GM23338 (cell line): ENCODE data around the gene NELL2. TPM values are rescaled to one million over a fixed set of nuclear protein-coding genes. Genes with fewer than 3 reads are reported as not detected.

ENCODE experiments used
- ATAC-seq: fragments of 200-7000 bp; cut with Tn5 transposase; 3 replicates; pipeline ENCODE4 v1.9.1; 2020
- DNase-seq: peaks from one replicate; pipeline ENCODE4 v3.0.0-alpha.2; 2015; ENCODE audit warnings: low spot score
- H2AFZ ChIP-seq: fragments of 200-600 bp; sonication (generic); 2 replicates; pipeline ENCODE4 v1.8.0; 2016; ENCODE audit warnings: antibody characterized with exemption, mild to moderate bottlenecking, moderate library complexity
- H3F3A ChIP-seq: fragments of 200-600 bp; sonication (generic); replicated peaks from 2 replicates; pipeline ENCODE4 v1.8.0; 2017; ENCODE audit warnings: antibody characterized with exemption, mixed run types, low read depth
- H3K27ac ChIP-seq: fragments of 200-600 bp; sonication (generic); 2 replicates; pipeline ENCODE4 v1.6.1; 2016; ENCODE audit warnings: low read depth
- H3K27me3 ChIP-seq: fragments of 200-600 bp; sonication (generic); 2 replicates; pipeline ENCODE4 v1.8.0; 2016; ENCODE audit warnings: mild to moderate bottlenecking, mixed run types, moderate library complexity; ENCODE audit not compliant: insufficient read depth
- H3K36me3 ChIP-seq: fragments of 200-600 bp; sonication (generic); 2 replicates; pipeline ENCODE4 v1.8.0; 2016; ENCODE audit warnings: mild to moderate bottlenecking; ENCODE audit not compliant: insufficient read depth
- H3K4me1 ChIP-seq: fragments of 200-600 bp; sonication (generic); 2 replicates; pipeline ENCODE4 v1.8.0; 2016; ENCODE audit warnings: mild to moderate bottlenecking, moderate library complexity; ENCODE audit not compliant: insufficient read depth
- H3K4me2 ChIP-seq: fragments of 200-600 bp; sonication (generic); 2 replicates; pipeline ENCODE4 v1.7.1; 2017; ENCODE audit warnings: mixed run types
- H3K4me3 ChIP-seq: fragments of 200-600 bp; sonication (generic); 2 replicates; pipeline ENCODE4 v1.6.1; 2016; ENCODE audit warnings: mixed run types
- H3K79me2 ChIP-seq: fragments of 200-600 bp; sonication (generic); replicated peaks from 2 replicates; pipeline ENCODE4 v1.8.0; 2017; ENCODE audit warnings: mild to moderate bottlenecking; ENCODE audit not compliant: insufficient read depth
- H3K9me2 ChIP-seq: fragments of 200-600 bp; sonication (generic); 2 replicates; pipeline ENCODE4 v1.8.0; 2017; ENCODE audit not compliant: insufficient read depth
- H4K20me1 ChIP-seq: fragments of 200-600 bp; sonication (generic); replicated peaks from 2 replicates; pipeline ENCODE4 v1.8.0; 2017; ENCODE audit warnings: mild to moderate bottlenecking; ENCODE audit not compliant: insufficient read depth
- H3K27ac Mint-ChIP-seq: 2 replicates; pipeline ENCODE4 v1.8.0; 2020; ENCODE audit warnings: inconsistent platforms, mild to moderate bottlenecking, moderate library complexity, mixed read lengths
- H3K27me3 Mint-ChIP-seq: 3 replicates; pipeline ENCODE4 v1.8.0; 2022; ENCODE audit warnings: low read depth, mild to moderate bottlenecking, moderate library complexity, mixed read lengths, inconsistent platforms; ENCODE audit not compliant: insufficient read depth, poor library complexity
- H3K36me3 Mint-ChIP-seq: 3 replicates; pipeline ENCODE4 v1.8.0; 2021; ENCODE audit warnings: low read depth, mild to moderate bottlenecking, inconsistent platforms, moderate library complexity, mixed read lengths
- H3K4me1 Mint-ChIP-seq: 3 replicates; pipeline ENCODE4 v1.8.0; 2020; ENCODE audit warnings: mild to moderate bottlenecking, inconsistent platforms, mixed read lengths
- H3K4me3 Mint-ChIP-seq: 3 replicates; pipeline ENCODE4 v1.8.0; 2021; ENCODE audit warnings: moderate library complexity, mild to moderate bottlenecking, inconsistent platforms, mixed read lengths
- H3K9me3 Mint-ChIP-seq: 3 replicates; pipeline ENCODE4 v1.8.0; 2020; ENCODE audit warnings: moderate library complexity, mild to moderate bottlenecking, inconsistent platforms, mixed read lengths
- CREB1 ChIP-seq: fragments of 250-450 bp; sonication (Bioruptor Pico); IDR thresholded peaks from 2 replicates; pipeline ENCODE4 v1.5.0; 2020; ENCODE audit warnings: low read depth, mild to moderate bottlenecking, moderate library complexity
- CTCF ChIP-seq, 2 experiments: fragments of 200-600 bp in 1 of 2; sonication (generic) in 1 of 2; conservative IDR thresholded peaks; 2 replicates each; pipeline versions ENCODE4 v1.5.1 to v1.6.1; 2016 to 2017; ENCODE audit warnings: antibody characterized with exemption in 2 of 2, low read depth in 2 of 2, mild to moderate bottlenecking in 2 of 2, moderate library complexity in 1 of 2
- ETS1 ChIP-seq: IDR thresholded peaks from 2 replicates; pipeline ENCODE4 v1.6.1; 2016; ENCODE audit warnings: antibody characterized with exemption
- EZH2 ChIP-seq: fragments of 200-600 bp; sonication (generic); IDR thresholded peaks from one replicate; pipeline ENCODE4 v1.8.0; 2017; ENCODE audit warnings: antibody characterized with exemption, mild to moderate bottlenecking, low read depth; ENCODE audit not compliant: unreplicated experiment
- EZH2phosphoT487 ChIP-seq: fragments of 200-600 bp; sonication (generic); IDR thresholded peaks from one replicate; pipeline ENCODE4 v1.8.1; 2018; ENCODE audit warnings: antibody characterized with exemption; ENCODE audit not compliant: unreplicated experiment
- JUNB ChIP-seq: IDR thresholded peaks from one replicate; pipeline ENCODE4 v1.6.1; 2016; ENCODE audit warnings: antibody characterized with exemption; ENCODE audit not compliant: unreplicated experiment
- NANOG ChIP-seq: IDR thresholded peaks from 2 replicates; pipeline ENCODE4 v1.6.1; 2016; ENCODE audit warnings: antibody characterized with exemption, borderline replicate concordance
- POLR2AphosphoS5 ChIP-seq: IDR thresholded peaks from 2 replicates; pipeline ENCODE4 v1.6.1; 2016; ENCODE audit warnings: antibody characterized with exemption, low read depth
- REST ChIP-seq: IDR thresholded peaks from one replicate; pipeline ENCODE4 v1.6.1; 2018; ENCODE audit warnings: antibody characterized with exemption; ENCODE audit not compliant: unreplicated experiment
- STAT1 ChIP-seq: IDR thresholded peaks from one replicate; pipeline ENCODE4 v1.6.1; 2016; ENCODE audit warnings: antibody characterized with exemption; ENCODE audit not compliant: unreplicated experiment
- ZNF114 ChIP-seq: fragments of 250-450 bp; sonication (Bioruptor Pico); IDR thresholded peaks from 2 replicates; pipeline ENCODE4 v1.5.0; 2020; ENCODE audit warnings: mild to moderate bottlenecking, moderate library complexity
- ZNF331 ChIP-seq: fragments of 250-450 bp; sonication (Bioruptor Pico); IDR thresholded peaks from 2 replicates; pipeline ENCODE4 v1.5.0; 2020; ENCODE audit warnings: low read depth, mild to moderate bottlenecking, moderate library complexity
- polyA plus RNA-seq: library from polyadenylated mRNA; unstranded; fragments of >200 nt; fragmentation: Nextera tagmentation; extraction: Ambion mirVana; gene quantifications from 2 replicates; pipeline ENCODE4 v1.2.1, GENCODE V29; 2016
- total RNA-seq: library from RNA; depleted of rRNA; stranded (reverse); fragments of >200 nt; shearing (Covaris generic); gene quantifications from 2 replicates; pipeline ENCODE4 v1.2.3, GENCODE V29; 2014

NELL2 gene
- total and polyA plus RNA-seq, 2 experiments from 2014 or later: 25.1 to 99.5 TPM

- no peaks in the 10 kb centered on the region for H3K27me3 Mint-ChIP-seq
These were observed 291.5 kb downstream of the NELL2 start for GRCh38 chr12:44584625-44585024.

GRCh38 chr12:44582521-44582920, 293.6 kb downstream of the NELL2 start:
- H3K27ac Mint-ChIP-seq: peak overlapping the region; percentile 67
- H3K9me2 ChIP-seq: no peaks in the 10 kb centered on the region
- no peaks in the 10 kb centered on the region for H3F3A ChIP-seq
- H3K9me3 Mint-ChIP-seq: peaks cover 3% of the 10 kb centered on the region; the same call in 2 of the 3 replicates
- peaks cover 9% of the 10 kb centered on the region; the same call in 2 of the 3 replicates for H3K36me3 Mint-ChIP-seq
- peak overlapping the region; percentile 89 for H3K27ac ChIP-seq
- peaks cover 1% of the 10 kb centered on the region for H3K27me3 Mint-ChIP-seq
- no peak for DNase-seq
- 0 out of 3 replicates have a peak overlapping the region, but pooled peaks have one; percentile 2 for H3K4me3 Mint-ChIP-seq
- H3K4me1 ChIP-seq: peaks cover 46% of the 10 kb centered on the region
- H3K4me1 Mint-ChIP-seq: peaks cover 59% of the 10 kb centered on the region
- H3K36me3 ChIP-seq: no peaks in the 10 kb centered on the region
- no peaks in the 10 kb centered on the region for H4K20me1 ChIP-seq
- peak overlapping the region; percentile 4; the same call in 1 of the 2 replicates for H3K4me3 ChIP-seq
- TF ChIP-seq CTCF (conservative IDR thresholded peaks at IDR 0.05; ENCODE audit: low read depth in 2 of 2) (no peak), EZH2phosphoT487 (no peak), JUNB (no peak), REST (no peak), ZNF114 (CRISPR knock-in tag) (no peak), STAT1 (no peak), CREB1 (CRISPR knock-in tag) (no peak), ETS1 (no peak), ZNF331 (no peak), POLR2AphosphoS5 (no peak), EZH2 (no peak)
- no peaks in the 10 kb centered on the region for H3K27me3 ChIP-seq
- no peaks in the 10 kb centered on the region for H3K79me2 ChIP-seq
- no peak overlapping the region for H2AFZ ChIP-seq
- peak overlapping the region; percentile 23 for H3K4me2 ChIP-seq
- ATAC-seq: no peak

More at GRCh38 chr12:44584625-44585024, 291.5 kb downstream of the NELL2 start:
- Histone ChIP-seq H3K4me2 (peak overlapping the region; percentile 25; the same call in 1 of the 2 replicates), H3K4me3 (no peak overlapping the region), H3K4me1 (peaks cover 31% of the 10 kb centered on the region), H4K20me1 (no peaks in the 10 kb centered on the region), H3K79me2 (no peaks in the 10 kb centered on the region), H3K36me3 (no peaks in the 10 kb centered on the region), H3K9me2 (no peaks in the 10 kb centered on the region), H2AFZ (no peak overlapping the region), H3F3A (no peaks in the 10 kb centered on the region), H3K27ac (peak overlapping the region; percentile 33; the same call in 1 of the 2 replicates), H3K27me3 (no peaks in the 10 kb centered on the region)
- H3K4me1 Mint-ChIP-seq: peaks cover 40% of the 10 kb centered on the region
- no peak overlapping the region for H3K4me3 Mint-ChIP-seq
- 0 out of 2 replicates have a peak overlapping the region, but pooled peaks have one; percentile 23 for H3K27ac Mint-ChIP-seq
- H3K9me3 Mint-ChIP-seq: no peaks in the 10 kb centered on the region
- peak; percentile 68 for ATAC-seq
- TF ChIP-seq CTCF (conservative IDR thresholded peaks at IDR 0.05; ENCODE audit: low read depth in 2 of 2) (no peak), NANOG (peak; percentile 48; the same call in 1 of the 2 replicates)
- peaks cover 4% of the 10 kb centered on the region; the same call in 1 of the 3 replicates for H3K36me3 Mint-ChIP-seq
- peak; percentile 61 for DNase-seq
